DMS 273 (cell line): Measurements from ENCODE around the gene SAPCD1.

ENCODE experiments used
- DNase-seq: peaks from one replicate; lab custom pipeline; 2025; ENCODE audit not compliant: unreplicated experiment; lab: John Stamatoyannopoulos, UW

Gene SAPCD1

DNA sequence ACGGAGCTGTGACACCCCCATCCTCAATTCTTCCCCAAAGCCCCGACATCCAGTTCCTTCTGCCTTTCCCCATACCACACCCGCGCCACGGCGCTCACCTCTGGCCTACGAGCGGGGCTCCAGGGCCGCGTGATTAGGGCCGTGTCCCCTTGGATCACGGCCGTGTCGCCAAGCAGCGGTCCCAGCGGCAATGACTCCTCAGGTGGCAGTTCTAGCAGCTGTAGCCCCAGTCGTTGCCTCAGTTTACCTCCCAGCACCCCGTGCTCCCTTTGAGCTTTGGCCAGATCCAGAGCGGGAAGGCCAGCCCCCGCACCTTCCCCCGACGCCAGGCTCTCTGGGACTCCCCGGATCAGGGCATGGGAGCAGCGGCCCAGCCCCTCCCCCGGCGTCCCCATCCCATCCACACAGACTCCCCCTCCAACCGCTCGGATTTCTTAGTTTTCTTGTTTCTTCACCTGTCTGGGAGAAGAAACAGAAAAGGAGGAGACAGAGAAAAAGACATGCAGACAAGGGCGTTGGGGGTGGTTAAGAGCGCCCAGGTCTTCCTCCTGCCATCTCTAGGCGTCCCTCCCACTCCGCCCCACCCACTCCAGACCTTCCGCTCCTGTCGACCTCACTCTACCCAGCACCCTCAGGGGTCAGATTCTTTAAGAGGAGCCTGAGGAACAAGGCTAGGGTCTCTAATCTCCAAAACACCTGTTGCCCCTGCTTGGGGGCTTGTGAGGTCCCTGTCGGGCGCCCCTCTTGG is 33.5 kb upstream of the SAPCD1 start, which contains the start of gene DDAH2:
Gene DDAH2 (minus strand): TSS at position 533 of the 748 bp plus-strand sequence. CDS start 138 bp downstream, at position 395.
- no peak for DNase-seq

GRCh38 chr6:31729515-31729978 is 32.9 kb upstream of the SAPCD1 start:
- peak; percentile 93 for DNase-seq

- DNase-seq, result peak; percentile 81
These were observed 32.4 kb upstream of the SAPCD1 start for GRCh38 chr6:31729979-31730630.

DNA sequence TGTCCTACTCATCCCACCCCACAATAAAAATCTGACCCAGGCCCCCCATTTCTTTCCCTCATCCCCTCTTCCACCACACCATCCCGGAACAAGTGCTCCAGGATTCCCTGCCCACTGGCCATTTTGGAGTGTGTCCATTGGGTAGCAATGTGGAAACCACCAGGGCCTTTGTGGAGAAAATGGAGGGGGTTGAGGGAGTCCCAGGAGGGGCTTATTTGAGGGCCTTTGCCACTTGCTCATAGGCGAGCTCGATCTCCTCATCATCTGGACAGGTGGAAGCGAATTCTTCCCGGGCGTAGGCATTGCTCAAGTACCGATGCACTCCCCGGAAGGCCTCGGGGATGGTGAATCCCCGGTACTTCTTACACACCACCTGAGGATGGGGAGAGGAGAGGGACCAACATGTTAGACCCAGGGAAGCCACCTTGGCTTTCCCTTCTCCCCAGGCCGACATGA is 31.8 kb upstream of the SAPCD1 start:
- DNase-seq, result no peak

DNA sequence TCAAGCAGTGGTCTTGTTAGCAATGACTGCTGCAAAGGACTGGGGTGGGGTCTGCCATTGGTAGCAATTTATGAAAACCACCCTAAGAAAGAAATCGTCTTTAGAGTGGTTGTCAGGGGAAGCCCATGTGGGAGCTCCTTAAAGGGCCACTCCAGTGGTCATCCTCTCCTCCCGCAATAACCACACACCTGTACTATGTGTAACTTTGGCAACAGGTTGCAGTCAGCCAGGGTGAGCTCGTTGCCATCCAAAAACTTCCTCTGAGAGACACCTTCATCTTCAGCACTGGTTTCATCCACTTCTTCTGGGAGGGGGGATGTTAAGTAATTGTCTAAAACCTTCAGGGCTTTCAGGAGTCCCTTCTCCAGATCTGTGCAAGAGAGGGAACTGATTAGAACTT is 30.4 kb upstream of the SAPCD1 start:
- no peak for DNase-seq

DNA sequence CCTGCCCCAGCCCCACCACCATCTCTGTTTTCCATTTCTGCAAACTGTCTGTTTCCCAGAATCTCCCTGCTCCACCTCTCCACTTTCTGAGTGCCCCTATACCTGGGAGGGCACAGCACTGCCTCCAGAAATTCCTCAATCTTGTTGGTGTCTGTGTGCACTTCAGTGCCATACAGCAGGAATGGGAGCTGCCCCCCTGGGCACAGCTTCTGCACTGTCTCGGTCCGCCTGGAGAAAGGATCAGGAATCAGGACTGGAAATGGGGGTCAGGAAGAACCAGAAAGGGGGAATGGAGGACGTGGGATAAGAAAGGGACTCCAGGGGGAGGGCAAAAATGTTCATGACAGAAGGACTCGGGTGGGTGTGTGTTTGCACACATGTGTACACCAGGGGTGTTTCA is 28.7 kb upstream of the SAPCD1 start:
- no peak for DNase-seq

DNA sequence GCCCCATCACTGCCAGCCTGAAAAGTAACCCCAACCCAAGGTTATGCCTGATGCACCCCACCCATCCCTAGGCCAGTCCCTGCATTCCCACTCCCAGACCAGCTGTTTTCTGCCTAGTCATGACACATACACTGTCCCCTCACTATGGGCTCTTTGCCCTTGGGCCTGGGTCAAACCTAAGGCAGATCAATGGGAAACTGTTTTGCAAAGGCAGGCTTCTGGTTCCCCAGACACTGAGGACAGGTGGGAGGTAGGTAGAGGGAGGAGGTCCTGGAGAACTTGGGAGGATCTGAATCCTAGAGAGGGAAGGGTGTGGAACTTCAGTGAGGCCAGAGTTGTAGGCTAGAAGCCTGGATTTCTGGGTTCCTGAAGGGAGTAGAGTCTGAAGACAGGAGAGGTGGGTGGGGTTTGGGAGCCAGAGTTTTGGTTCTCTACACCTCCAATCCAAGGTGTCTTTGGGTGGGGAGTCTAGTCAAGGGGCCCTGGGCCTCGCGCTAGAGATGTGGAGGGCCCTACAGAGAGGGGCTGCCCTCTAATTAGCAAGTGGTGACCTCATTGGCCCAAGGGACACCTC is 28.1 kb upstream of the SAPCD1 start:
- DNase-seq, result no peak

DNA sequence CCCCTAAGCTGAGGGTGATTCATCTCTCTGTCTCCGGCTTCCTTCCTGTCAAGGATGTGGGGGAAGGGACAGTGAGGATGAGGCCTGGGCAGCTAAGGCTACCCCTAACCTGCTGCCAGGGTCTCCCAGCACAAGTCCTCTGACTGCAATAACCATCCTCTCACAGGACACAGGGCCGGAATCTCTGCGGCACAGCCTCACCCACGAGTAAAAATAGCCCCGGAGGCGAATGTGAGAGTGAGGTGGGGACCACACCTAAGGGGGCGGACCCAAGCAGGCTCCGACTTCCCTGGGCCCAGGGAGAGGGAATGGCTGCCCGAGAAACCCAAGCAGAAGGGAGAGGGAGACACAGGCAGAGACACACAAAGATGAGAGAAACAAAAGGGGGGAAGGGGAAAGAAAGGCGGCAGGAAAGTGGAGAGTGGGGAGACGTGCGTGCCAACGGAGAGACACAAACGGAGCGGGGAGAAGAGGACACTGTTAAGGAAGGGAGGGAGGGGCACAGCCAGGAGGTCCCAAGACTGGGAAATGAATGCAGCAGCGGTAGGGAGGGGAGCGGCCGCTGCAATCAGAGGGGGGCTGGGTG is 27.5 kb upstream of the SAPCD1 start:
- DNase-seq, result peak; percentile 37

DNA sequence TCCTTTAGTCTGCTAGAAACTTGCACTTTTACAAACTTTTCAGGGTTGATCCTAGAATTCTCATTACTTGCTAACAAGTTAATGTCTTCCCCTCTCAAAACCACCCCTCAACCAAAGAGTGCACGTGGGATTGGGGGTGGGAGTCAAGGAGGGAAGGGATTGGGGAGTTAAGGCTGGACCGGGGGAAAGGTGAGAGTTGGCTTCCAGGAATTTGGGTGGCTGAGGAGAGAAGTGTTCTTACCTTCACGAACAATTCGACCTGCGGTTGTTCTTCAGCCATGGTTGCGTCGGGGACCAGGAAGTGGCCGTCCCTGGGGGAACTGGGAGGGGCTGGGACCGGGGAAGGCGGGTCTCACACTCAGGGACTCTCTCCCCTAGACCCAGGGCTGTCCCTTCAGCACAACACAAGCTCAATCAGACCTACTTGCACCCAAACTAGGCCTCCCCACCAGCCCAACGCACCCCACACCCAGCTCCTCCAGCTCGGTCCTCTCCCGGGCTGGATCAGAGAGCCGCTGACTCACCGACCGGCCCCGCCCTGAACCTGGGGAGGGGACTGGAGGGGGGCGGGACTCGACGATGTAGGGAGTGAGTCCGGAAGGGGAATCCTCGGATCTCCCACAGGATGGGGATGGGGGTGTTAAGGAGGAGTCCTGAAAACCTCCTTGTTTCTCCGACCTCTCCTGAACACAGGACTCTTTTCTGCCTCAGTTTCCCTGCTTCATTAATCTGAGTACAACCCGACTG is 26.3 kb upstream of the SAPCD1 start, which contains the start of gene CLIC1:
Gene CLIC1 (minus strand): TSS at position 510 of the 747 bp plus-strand sequence. CDS start 230 bp downstream, at position 280.
- peak; percentile 90 for DNase-seq

DNA sequence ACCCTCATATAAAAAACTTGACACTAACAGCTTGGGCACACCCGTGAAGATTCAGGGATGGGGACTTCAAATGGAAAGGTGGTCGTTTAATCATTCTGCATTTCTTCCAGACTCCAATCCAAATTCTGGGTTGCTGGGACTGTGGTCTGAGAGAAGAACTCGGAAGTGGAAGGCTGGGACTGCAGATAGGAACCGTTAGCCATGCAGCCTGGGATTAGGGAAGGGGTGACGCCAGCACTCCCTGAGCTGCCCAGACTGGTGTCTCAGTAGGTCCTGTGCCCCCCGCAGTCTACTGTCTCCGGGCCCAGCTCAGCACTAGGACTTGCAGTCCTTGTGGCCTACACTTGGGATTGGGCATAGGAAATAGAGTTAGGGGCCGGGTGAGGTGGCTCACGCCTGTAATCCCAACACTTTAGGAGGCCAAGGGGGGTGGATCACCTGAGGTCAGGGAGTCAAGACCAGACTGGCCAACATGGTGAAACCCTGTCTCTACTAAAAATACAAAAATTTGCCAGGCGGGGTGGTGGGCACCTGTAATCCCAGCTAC is 25.6 kb upstream of the SAPCD1 start:
- DNase-seq, result no peak

GRCh38 chr6:31737315-31737990 is 25.0 kb upstream of the SAPCD1 start:
- no peak for DNase-seq

- DNase-seq, result peak; percentile 45
These were observed 24.2 kb upstream of the SAPCD1 start for GRCh38 chr6:31737991-31738979.

DNA sequence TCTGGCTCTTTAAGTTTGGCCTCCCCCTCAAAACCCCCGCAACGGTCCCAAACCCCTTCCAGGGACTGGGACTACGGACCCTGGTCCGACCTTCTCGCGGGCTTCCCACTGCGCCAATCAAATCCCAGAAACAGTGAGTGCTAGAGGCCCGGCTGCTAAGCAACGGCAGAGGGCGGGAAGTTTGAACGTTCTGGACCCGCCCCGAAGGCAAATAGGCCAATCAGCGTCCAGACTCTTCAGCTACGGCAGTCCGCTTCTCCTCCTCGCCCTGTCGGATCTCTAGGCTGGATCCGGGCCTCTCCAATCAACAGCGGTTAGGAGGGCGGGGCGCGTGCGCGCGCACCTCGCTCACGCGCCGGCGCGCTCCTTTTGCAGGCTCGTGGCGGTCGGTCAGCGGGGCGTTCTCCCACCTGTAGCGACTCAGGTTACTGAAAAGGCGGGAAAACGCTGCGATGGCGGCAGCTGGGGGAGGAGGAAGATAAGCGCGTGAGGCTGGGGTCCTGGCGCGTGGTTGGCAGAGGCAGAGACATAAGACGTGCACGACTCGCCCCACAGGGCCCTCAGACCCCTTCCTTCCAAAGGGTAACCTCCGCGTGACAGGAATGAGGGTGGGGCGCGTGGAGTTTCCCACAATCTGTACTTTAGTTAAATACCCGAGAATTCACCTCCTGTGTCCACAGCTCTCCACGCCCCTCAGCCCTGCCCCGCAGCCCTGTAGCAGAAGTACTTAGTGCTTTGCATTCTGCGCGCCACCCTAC is 22.6 kb upstream of the SAPCD1 start, which contains the start of gene MSH5:
Gene MSH5 (plus strand): TSS at position 367 of the 758 bp plus-strand sequence. CDS start 462 bp downstream, outside the sequence.
- DNase-seq, result peak; percentile 100

DNA sequence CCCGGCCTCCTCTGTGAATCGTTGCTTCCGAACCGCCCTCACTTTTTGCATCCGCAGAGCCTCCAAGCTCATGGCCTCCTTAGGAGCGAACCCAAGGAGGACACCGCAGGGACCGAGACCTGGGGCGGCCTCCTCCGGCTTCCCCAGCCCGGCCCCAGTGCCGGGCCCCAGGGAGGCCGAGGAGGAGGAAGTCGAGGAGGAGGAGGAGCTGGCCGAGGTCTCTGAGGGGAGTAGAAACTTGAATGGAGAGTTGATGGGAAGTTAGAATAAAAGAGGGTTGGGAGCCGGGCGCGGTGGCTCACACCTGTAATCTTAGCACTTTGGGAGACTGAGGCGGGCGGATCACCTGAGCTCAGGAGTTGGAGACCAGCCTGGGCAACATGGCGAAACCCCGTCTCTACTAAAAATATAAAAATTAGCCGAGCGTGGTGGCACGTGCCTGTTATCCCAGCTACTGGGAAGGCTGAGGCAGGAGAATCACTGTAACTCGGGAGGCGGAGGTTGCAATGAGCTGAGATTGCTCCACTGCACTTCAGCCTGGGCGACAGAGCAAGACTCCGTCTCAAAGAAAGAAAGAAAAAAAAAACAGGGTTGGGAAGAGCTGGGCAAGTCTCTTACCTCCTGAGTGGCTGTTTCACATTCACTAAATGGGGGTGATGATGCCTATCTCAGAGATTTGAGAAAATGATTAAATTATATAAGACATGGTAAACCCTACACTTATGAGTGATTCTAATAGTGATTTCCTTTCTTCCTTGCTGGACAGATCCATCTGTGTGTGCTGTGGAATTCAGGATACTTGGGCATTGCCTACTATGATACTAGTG is 21.8 kb upstream of the SAPCD1 start:
- no peak for DNase-seq

- no peak for DNase-seq
These were observed 20.6 kb upstream of the SAPCD1 start for GRCh38 chr6:31741815-31742214.

- no peak for DNase-seq
These were observed 19.6 kb upstream of the SAPCD1 start for GRCh38 chr6:31742894-31743293.

- no peak for DNase-seq
These were observed 18.0 kb upstream of the SAPCD1 start for GRCh38 chr6:31744422-31744821.
